GM12873 (cell line): Measurements from ENCODE around the gene TRIM41.

Source experiments
- TF ChIP-seq, protein P1 (sequence below): IDR thresholded peaks from 2 replicates; pipeline ENCODE4 v1.5.1; 2012; ENCODE audit warnings: low read depth, mild to moderate bottlenecking, moderate library complexity, low read length, control low read depth; ENCODE audit not compliant: insufficient read depth; ENCODE audit errors: missing control alignments

Gene TRIM41

DNA sequence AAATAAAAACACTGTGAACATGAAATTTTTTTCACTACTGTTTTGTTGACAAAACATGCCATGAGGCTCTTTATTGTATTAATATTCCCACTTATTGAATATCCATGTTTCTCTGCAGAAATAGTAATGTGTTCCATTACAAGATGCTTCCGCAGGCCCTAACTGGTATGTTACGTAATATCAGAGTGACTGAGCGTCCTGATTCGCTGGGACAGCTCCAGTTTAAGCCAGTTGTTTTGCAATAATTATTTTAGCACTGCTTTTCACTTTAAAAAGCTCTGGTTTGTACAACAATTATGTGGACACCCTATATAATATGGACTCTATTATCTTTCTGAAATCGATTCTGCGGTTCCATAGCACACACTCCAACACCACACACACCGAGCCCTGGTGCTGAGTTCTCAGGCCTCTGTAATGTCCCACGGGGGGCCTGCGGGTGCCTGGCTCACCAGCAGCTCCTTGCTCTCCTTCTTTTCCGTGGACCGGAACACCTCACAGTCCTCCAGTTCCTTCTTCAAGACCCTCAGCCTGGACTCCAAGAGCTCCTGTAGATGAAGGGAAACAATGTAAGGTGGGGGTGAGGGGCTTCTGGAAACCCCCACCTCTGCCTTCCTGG is 19.9 kb upstream of the TRIM41 start:
- TF ChIP-seq, protein P1, sequence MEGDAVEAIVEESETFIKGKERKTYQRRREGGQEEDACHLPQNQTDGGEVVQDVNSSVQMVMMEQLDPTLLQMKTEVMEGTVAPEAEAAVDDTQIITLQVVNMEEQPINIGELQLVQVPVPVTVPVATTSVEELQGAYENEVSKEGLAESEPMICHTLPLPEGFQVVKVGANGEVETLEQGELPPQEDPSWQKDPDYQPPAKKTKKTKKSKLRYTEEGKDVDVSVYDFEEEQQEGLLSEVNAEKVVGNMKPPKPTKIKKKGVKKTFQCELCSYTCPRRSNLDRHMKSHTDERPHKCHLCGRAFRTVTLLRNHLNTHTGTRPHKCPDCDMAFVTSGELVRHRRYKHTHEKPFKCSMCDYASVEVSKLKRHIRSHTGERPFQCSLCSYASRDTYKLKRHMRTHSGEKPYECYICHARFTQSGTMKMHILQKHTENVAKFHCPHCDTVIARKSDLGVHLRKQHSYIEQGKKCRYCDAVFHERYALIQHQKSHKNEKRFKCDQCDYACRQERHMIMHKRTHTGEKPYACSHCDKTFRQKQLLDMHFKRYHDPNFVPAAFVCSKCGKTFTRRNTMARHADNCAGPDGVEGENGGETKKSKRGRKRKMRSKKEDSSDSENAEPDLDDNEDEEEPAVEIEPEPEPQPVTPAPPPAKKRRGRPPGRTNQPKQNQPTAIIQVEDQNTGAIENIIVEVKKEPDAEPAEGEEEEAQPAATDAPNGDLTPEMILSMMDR, result no peak

DNA sequence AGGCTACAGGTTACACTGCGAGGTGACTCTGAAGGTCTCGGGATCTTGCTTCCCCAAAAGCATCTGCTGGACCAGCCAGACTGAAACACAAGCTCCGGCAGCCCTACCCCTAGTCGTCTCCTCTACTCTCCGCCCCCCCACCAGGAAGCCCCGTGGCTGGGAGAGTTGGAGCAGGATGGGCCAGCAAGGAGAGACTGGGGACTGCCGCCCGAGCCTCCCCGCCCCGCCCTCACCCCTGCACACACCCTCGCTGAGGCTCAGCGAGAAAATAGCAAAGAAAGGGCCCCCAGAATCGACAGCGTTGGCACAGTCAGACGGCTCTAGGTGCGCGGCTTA is 19.3 kb upstream of the TRIM41 start:
- TF ChIP-seq, protein P1, result no peak

DNA sequence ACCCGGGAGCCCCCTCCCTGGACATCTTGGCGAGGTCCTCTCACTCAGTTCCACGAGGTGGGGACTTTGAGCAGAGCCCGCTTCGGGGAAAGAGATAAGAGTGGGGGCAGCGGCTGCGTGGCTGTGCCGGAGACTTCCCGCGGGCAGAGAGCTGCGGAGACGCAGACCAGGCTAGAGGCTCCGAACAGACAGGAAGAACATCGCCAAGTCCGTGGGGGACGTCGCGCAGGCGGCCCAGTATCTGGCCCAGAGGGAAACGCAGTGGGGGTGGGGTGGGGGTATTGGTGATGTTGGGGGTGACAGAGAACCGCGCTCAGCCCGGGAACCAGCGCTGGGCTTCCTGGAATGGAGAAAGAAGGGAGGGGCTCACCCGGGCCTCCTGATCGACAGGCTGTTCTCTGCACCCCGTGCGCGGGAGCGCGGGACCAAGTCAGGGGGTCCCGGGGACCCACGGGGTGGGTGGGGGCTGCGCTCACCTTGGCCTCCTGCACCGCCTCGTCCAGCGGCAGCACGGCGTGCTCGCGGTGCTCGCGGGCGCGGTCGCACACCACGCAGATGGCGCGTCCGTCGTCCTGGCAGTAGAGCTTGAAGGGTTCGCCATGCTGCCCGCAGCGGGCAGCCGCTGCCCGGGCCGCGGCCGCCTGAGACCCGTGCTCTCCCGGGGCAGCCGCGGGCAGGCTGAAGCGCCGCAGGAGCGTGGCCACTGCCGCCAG is 18.8 kb upstream of the TRIM41 start:
- TF ChIP-seq, protein P1, result no peak

DNA sequence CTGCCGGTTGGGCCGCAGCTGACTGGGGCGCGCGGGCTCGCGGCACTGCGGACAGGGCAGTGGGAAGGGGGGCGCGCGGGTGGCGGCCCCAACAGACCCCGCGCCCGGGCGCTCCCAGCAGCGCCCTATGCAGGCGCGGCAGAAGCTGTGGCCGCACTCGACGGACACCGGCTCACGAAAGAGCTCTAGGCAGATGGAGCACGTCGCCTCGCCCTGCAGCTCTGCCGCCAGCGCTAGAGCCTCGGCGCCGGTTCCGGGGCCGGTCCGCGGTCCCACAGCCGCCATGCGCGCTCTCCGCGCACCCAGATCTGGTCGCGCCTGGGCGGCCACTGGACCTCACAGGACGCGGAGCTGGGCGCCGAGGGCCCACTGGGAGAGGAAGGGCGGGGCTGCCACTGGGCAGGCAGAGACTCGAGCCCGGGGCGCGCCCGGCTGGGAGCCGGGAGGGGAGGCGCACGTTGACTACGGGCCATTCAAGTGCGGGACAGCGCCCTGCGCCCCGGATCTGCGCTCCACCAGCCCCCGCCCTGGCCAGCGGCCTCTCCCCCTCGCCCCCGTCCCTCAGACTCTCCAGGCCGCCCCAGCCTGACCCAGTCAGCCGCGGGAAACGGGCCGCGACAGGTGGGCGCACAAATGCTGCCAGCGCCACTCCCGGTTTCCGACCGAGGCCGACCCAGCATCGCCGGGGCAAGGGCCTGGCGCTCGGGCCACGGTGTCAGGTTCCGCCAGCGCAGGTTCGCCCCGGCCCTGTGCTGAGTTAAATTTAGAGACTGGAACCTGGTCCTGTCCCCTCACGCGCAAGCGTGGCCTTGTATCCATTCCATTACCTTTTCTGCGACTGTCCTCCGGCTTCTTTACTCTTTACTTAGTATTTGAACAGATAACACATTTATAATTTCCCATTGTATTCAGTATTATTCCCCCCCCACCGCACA is 18.0 kb upstream of the TRIM41 start, which contains the start of gene TRIM7:
Gene TRIM7, minus strand, starts transcription at position 371 of the 935 bp plus-strand sequence. Its CDS starts 86 bp downstream, at position 285.
- TF ChIP-seq, protein P1, result no peak

DNA sequence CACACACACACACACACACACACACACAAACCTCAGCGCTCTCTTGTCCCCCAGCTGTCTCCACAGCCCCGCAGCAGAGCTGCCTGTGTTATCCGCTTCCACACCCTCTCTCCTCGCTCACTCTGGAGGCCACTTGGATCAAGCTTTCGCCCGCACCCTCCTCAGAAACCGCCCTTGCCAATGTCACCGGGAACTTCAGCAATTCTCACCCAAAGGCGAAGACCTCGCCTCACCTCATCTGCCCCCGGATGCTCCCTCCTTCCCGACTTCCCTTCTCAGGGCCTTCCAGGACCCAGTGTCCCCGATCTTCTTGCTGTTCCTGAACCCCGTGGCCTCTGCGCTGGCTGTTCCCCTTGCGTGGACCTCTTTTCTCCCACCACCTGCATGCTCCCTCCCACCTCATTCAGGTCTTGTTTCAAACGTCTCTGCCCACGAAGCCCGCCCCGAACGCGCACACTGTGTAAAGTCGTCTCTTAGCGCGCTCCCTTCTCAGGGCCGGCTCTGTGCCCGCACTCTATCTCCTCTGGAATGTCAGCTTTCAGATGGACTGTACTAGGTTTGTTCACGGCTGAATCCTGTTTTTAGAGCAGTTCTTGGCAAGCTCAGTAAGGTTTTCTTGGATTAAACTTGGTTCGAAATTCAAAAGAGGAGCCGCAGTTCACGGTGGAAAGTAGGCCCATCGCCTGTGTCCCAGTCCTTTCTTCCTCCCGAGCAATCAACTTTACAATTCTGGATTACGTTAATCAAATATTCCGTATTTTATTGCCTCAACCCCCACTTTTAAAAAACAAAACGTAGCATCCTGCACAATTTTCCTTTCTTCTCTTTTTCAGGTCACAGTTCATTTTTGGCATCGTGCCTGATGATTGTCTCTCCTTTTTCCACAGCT is 17.1 kb upstream of the TRIM41 start:
- TF ChIP-seq, protein P1, result no peak

DNA sequence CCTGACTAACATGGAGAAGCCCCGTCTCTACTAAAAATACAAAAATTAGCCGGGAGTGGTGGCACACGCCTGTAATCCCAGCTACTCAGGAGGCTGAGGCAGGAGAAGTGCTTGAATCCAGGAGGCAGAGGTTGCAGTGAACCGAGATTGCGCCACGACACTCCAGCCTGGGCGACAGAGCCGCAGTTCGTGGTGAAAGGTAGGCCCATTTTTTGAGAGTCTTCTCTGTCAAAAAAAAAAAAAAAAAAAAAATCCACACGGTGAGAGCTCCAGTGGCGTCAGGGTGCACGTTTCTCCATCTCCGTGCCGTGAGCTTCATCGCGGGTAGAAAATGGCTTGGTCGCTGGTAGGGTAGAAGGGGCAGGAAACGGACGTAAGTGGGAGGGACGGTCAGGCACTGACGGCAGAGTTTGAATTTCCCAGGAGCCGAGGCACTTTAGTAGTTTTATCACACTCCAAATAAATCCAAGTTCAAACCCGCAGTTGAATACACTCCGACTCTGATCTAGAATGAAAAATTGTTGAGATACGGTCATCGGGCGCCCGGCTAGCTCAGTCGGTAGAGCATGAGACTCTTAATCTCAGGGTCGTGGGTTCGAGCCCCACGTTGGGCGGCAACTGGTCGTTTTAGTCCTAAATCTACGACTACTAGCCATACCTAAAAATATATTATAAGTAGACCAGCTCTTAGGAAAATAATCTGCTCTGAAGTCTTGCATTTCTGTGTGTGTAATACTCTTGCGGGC is 15.7 kb upstream of the TRIM41 start:
- TF ChIP-seq, protein P1, result no peak
